Neural cell (in vitro differentiated cells): ENCODE results near the gene PUM1.

Experiments
- EP300 ChIP-seq: fragments of 450-650 bp; conservative IDR thresholded peaks from 2 replicates; pipeline ENCODE4 v1.6.1; 2014; ENCODE audit warnings: antibody characterized with exemption, mild to moderate bottlenecking, moderate library complexity; ENCODE audit not compliant: poor library complexity, severe bottlenecking
- EZH2 ChIP-seq: fragments of 200-600, 300-800 bp; shearing (Covaris generic), sonication (generic); IDR thresholded peaks from 2 replicates; pipeline ENCODE4 v1.6.1; 2014; ENCODE audit warnings: antibody characterized with exemption, low read length, borderline replicate concordance, mild to moderate bottlenecking; ENCODE audit not compliant: insufficient read depth, poor library complexity, severe bottlenecking
- MXI1 ChIP-seq: fragments of 450-650 bp; conservative IDR thresholded peaks from 2 replicates; pipeline ENCODE4 v1.6.1; 2014; ENCODE audit warnings: antibody characterized with exemption, mild to moderate bottlenecking; ENCODE audit not compliant: poor library complexity, severe bottlenecking
- RAD21 ChIP-seq: fragments of 450-650 bp; conservative IDR thresholded peaks from 2 replicates; pipeline ENCODE4 v1.6.1; 2014; ENCODE audit warnings: antibody characterized with exemption, mild to moderate bottlenecking, moderate library complexity
- SMC3 ChIP-seq: fragments of 450-650 bp; conservative IDR thresholded peaks from 2 replicates; pipeline ENCODE4 v1.6.1; 2014; ENCODE audit warnings: antibody characterized with exemption, mild to moderate bottlenecking, moderate library complexity; ENCODE audit not compliant: poor library complexity
- TAF1 ChIP-seq: IDR thresholded peaks from 2 replicates; pipeline ENCODE4 v1.6.1; 2012; ENCODE audit warnings: low read depth
- TF ChIP-seq, protein P1 (sequence below): fragments of 450-650 bp; IDR thresholded peaks from 2 replicates; pipeline ENCODE4 v1.5.1; 2014; ENCODE audit warnings: antibody characterized with exemption, mild to moderate bottlenecking, moderate library complexity; ENCODE audit not compliant: poor library complexity, severe bottlenecking
- TF ChIP-seq, protein P2 (sequence below): IDR thresholded peaks from 2 replicates; pipeline ENCODE4 v1.6.1; 2012; ENCODE audit warnings: borderline replicate concordance

DNA sequence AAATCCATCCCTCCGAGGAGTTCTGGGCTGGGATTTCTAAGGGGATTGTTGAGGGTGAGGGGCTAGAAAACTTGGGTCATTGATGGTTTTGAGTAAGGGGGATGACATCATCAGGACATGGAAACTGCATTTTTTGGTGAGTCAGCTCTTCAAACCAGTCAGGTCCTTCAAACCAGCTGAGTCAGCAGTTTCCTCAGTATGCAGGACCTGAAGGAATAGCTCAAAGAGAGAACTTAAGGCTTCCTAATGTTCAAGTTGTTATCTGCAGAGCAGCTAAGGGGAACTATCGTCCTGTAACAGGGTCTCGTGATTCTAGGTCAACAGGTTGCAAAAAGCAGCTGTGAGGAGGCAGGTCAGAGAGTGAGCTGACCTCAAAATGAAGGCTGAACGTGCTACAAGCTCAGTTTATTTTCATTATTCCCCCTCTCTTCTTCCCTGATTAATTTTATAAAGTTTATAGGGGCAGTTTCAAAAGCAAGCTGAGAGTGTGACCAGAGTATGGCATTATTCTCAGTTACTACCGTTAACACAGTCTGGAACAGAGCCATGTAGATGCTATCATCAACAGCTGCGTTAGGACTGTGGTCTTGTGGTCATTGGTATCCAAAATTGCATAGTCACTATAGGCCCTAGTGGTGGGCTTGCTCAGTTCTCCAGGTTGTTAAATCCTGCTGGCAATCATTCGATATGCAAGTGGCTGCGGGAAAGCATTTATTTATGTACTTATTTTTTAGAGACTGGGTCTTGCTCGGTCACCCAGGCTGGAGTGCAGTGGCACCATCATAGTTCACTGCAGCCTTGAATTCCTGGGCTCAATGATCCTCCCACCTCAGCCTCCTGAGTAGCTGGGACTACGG lies 146.3 kb downstream of the PUM1 start:
- TF ChIP-seq MXI1 (no peak), EZH2 (no peak), RAD21 (no peak), TAF1 (no peak), SMC3 (no peak), EP300 (no peak)
- TF ChIP-seq, protein P1, sequence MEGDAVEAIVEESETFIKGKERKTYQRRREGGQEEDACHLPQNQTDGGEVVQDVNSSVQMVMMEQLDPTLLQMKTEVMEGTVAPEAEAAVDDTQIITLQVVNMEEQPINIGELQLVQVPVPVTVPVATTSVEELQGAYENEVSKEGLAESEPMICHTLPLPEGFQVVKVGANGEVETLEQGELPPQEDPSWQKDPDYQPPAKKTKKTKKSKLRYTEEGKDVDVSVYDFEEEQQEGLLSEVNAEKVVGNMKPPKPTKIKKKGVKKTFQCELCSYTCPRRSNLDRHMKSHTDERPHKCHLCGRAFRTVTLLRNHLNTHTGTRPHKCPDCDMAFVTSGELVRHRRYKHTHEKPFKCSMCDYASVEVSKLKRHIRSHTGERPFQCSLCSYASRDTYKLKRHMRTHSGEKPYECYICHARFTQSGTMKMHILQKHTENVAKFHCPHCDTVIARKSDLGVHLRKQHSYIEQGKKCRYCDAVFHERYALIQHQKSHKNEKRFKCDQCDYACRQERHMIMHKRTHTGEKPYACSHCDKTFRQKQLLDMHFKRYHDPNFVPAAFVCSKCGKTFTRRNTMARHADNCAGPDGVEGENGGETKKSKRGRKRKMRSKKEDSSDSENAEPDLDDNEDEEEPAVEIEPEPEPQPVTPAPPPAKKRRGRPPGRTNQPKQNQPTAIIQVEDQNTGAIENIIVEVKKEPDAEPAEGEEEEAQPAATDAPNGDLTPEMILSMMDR, result no peak
- TF ChIP-seq, protein P2, sequence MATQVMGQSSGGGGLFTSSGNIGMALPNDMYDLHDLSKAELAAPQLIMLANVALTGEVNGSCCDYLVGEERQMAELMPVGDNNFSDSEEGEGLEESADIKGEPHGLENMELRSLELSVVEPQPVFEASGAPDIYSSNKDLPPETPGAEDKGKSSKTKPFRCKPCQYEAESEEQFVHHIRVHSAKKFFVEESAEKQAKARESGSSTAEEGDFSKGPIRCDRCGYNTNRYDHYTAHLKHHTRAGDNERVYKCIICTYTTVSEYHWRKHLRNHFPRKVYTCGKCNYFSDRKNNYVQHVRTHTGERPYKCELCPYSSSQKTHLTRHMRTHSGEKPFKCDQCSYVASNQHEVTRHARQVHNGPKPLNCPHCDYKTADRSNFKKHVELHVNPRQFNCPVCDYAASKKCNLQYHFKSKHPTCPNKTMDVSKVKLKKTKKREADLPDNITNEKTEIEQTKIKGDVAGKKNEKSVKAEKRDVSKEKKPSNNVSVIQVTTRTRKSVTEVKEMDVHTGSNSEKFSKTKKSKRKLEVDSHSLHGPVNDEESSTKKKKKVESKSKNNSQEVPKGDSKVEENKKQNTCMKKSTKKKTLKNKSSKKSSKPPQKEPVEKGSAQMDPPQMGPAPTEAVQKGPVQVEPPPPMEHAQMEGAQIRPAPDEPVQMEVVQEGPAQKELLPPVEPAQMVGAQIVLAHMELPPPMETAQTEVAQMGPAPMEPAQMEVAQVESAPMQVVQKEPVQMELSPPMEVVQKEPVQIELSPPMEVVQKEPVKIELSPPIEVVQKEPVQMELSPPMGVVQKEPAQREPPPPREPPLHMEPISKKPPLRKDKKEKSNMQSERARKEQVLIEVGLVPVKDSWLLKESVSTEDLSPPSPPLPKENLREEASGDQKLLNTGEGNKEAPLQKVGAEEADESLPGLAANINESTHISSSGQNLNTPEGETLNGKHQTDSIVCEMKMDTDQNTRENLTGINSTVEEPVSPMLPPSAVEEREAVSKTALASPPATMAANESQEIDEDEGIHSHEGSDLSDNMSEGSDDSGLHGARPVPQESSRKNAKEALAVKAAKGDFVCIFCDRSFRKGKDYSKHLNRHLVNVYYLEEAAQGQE, result no peak
